Skeletal muscle cell (primary cell): Measurements from ENCODE around the gene NKAIN2.
"Not testable (repeated sequence)": the region's sequence is repeated elsewhere in the genome, so short reads cannot be mapped to it uniquely, and the experiment has no call there.

Experiments
- DNase-seq: peaks from one replicate; pipeline ENCODE4 v3.0.0-alpha.2; 2010; ENCODE audit warnings: low read depth
- H3K4me3 ChIP-seq: 2 replicates; pipeline ENCODE4 v1.5.1; 2011; ENCODE audit warnings: low read depth, mild to moderate bottlenecking, control low read depth, low read length, moderate library complexity

The NKAIN2 gene

GRCh38 chr6:124143435-124143834 lies 339.8 kb downstream of the NKAIN2 start:
- no peak for DNase-seq
- H3K4me3 ChIP-seq: no peak overlapping the region

DNA sequence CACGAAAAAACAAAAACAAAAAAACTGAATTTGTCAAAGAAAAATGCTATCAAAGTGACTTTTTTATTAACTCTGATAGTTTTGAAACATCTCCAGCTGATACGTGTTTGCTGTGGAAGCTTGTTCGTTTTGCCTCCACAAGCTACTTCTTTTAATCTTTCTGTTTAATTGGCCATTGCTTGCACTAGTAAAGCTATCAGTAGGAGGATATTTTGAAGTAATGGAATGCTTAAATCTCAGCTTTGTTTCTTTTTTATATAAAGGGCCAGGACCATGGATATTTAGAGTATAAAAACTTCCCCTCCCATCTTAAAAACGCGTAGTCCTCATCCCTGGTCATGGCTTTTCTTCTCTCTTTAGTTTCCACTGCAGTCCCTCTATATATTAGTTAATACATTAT lies 344.0 kb downstream of the NKAIN2 start:
- DNase-seq: no peak
- no peak overlapping the region for H3K4me3 ChIP-seq

DNA sequence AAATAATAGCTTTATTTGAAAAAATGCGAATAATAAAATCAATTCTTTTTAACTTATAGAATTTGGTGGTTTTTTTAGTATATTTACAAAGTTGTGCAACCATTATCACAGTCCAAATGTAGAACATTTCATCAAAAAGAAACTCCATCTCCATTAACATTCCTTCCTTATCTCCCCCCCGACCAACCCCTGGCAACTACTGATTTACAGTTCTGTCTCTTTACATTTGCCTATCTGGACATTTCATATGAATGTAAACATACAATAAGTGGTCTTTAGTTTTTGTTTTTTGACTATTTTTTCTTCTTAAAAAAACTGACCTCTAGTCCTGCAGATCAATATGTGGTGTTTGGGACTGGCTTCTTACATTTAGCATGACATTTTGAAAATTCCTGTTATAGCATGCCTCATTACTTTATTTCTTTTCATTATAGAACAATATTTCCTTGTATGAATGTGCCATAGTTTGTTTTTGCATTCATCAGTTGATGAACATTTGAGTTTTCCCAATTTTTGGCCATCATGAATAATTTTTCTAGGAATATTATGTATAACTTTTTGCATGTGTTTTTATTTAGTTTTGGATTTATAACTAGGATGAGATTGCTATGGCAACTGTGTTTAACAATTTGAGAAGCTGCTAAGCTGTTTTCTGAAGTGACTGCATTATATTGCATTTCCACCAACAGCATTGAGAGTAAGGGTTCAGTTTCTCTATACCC lies 344.7 kb downstream of the NKAIN2 start:
- no peak for DNase-seq
- no peak overlapping the region for H3K4me3 ChIP-seq

DNA sequence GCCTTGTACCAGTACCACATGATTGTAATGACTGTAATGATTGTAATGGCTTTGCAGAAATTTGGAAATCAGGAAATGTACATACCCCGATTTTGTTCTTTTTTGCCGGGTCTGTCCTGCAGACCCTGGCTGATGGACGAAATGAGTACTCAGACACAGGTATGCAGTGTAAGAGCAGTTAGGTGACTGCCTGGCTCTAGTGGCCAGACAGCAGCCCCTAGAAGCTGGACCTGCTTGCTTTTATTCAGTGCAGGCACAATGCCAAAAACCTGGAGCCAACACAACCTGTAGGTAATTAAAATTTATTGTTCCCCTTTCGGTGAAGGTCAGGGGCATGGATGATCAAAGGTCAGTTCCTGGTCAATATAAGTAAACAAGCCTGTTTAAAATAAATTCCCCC lies 346.0 kb downstream of the NKAIN2 start:
- no peak for DNase-seq

GRCh38 chr6:124158024-124158423 lies 354.4 kb downstream of the NKAIN2 start:
- DNase-seq: no peak
- no peak overlapping the region for H3K4me3 ChIP-seq

More for the DNA sequence above, 346.0 kb downstream of the NKAIN2 start:
- H3K4me3 ChIP-seq: no peak overlapping the region

DNA sequence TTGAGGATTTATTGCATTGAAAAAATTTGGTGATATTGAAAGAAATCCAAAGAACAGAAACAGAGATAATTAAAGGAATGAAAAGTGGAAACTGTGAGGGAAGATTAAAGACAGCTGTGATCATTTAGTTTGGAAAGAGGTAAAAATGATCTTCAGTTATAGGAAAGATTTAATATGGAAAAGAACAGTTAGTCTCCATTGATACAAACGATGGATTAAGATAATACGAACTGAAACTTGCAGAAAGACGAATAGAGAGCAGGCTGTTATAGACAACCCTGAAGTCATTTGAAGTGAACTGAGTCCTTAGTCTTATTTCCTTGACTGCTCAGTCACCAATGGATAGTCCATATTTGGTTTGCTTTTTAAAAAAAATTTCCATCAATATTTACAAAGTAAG lies 360.0 kb downstream of the NKAIN2 start:
- no peak overlapping the region for H3K4me3 ChIP-seq
- no peak for DNase-seq

- no peak overlapping the region for H3K4me3 ChIP-seq
- peak; percentile 49 for DNase-seq
Measured at GRCh38 chr6:124164343-124164742, 360.7 kb downstream of the NKAIN2 start.

- not testable (repeated sequence) for H3K4me3 ChIP-seq, DNase-seq
Measured at GRCh38 chr6:124167249-124167648, 363.6 kb downstream of the NKAIN2 start.

- no peak overlapping the region for H3K4me3 ChIP-seq
- DNase-seq: no peak
Measured at GRCh38 chr6:124190256-124190655, 386.6 kb downstream of the NKAIN2 start.

GRCh38 chr6:124193132-124193531 lies 389.5 kb downstream of the NKAIN2 start:
- H3K4me3 ChIP-seq: no peak overlapping the region
- DNase-seq: no peak

GRCh38 chr6:124197148-124197547 lies 393.5 kb downstream of the NKAIN2 start:
- no peak overlapping the region for H3K4me3 ChIP-seq
- no peak for DNase-seq

- no peak for DNase-seq
- no peak overlapping the region for H3K4me3 ChIP-seq
Measured at GRCh38 chr6:124199286-124199685, 395.6 kb downstream of the NKAIN2 start.

DNA sequence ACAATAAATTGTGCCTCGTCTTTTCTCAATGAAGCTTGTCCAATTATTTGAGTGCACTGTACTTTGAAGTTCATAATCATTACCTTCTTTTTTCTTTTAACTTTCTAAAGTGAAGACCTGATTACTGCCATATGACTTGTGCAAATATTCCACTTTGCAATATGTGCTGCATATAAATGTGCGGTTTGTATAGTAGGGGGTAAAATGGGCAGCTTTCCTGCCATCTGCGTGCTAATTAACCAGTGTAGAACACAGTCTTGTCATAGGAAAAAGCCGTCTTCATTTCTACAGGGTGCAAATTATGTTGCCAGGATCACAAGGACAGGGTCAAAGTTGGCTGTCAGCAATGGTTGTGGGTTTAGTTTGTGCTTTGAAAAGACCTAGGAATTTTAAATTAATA lies 397.0 kb downstream of the NKAIN2 start:
- no peak for DNase-seq
- no peak overlapping the region for H3K4me3 ChIP-seq

DNA sequence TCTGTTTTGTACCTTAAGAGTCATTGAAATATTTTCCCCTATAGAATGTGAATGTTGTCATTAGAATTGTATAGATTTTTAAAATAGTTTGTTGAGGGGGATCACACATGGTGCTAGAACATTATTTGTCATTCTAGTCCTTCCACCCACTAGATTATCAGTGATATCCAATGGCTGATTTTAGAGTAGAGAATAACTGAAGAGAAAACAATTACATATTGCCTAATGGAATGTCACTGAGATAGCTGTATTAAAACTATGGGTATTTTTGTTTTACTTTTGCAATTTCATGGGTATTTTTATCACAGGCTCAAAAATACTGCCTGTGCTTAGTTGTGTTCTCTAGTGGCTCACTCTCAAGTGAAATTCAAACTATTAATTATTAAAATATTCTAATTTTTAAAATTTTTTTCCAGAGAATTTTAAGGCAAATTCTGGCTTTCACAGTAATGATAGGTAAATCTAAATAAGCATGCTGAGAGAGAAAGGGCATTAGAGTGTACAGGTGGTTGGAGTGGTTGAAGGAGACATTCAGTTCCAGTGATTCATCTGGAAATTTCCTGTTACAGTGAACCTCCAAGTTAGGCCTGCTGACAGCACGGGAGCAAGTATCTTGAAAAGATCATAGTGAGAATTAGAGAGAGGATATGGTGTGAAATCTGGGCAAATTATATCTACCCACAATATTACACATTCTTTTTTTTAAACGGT lies 399.6 kb downstream of the NKAIN2 start:
- peak; percentile 70 for DNase-seq
- no peak overlapping the region for H3K4me3 ChIP-seq

- H3K4me3 ChIP-seq: no peak overlapping the region
- DNase-seq: peak; percentile 65
Measured at GRCh38 chr6:124203812-124204167, 400.1 kb downstream of the NKAIN2 start.

DNA sequence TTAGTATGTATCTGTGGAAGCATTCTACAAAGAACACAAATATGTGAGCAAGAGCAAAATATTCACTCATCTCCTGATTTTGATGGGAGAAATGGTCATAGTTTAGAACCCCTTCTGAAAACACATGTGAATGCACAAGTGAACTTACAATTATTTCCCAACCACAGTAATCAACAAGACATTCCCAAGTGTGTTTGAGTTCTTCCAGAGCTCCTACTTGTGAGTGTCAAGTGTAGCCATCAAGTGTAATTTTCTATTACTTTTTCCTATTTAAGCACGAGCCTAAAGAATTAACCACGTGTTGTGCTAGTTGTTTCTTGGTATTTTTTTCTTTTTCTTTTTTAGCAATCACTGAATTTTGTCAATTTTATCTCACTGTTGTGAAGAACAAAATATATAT lies 402.3 kb downstream of the NKAIN2 start:
- no peak for DNase-seq
- no peak overlapping the region for H3K4me3 ChIP-seq

DNA sequence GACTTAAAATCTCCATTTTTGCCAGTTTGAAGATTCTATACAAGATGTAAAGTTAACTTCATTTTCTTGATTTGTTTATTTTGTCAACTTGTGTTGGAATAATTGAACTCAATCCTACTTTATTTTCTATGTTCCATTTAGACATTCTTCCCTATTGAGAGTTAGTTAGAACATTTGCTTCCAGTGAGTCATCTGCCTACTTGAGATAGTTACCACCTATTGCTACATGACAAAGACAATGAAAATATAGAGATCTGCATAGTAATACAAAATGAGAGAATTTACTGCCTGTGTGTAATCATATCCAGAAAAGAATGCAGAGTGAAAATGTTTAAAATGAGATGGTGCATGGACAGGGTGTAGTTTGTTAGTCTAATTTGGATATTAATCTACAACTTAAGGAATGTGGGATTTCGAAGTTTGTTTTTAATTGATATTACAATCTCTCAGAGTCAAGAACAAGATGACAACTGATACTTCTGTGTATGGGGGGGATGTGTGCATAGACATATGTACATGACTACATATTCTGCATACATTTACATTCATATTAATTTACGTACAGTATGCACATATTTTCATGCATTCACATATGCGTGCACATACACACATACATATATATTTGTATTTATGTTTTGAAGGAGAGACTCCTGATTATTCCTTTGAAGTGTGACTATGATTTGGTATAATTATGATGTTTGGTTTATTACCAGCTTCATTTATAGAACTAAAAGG lies 420.1 kb downstream of the NKAIN2 start:
- DNase-seq: peak; percentile 81
- no peak overlapping the region for H3K4me3 ChIP-seq

DNA sequence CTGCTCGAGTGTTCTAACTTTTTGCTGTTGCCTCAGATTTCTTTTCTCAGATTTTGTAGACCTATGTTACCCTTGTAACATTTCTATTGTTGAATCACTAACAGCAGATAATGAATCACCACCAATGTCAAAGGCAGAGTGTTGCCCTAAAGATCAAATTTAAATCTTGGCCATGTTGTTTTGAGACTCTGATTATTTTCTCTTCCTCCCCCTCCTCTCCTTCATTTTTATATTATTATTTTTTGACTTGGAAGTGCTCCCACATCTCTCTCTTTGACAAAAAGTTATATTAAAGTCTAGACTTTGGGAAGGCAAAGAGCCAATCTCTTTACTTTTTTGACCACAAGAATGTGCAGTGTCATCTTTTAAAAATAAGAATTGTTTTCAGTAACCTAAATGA lies 422.7 kb downstream of the NKAIN2 start:
- H3K4me3 ChIP-seq: no peak overlapping the region
- peak; percentile 66 for DNase-seq

DNA sequence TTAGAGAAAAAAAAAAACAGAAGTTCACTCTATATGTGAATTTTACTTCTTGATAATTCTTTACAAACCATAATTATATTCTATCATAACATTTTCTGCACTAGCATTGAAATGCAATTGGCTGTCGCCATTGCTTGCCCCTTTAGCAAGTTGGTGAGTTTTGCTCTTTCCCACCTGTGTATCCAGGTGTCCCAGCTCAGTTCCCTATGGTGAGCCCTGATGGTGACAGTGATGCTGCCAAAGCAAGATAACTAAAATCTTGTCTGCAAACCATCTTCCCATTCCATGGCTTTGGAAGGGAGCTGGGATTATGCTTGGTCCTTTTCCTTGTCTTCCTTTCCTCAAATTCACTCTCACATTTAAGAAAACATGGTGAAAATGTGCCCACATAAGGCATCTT lies 429.6 kb downstream of the NKAIN2 start:
- DNase-seq: no peak
- no peak overlapping the region for H3K4me3 ChIP-seq

GRCh38 chr6:124234801-124235200 lies 431.1 kb downstream of the NKAIN2 start:
- DNase-seq: no peak

GRCh38 chr6:124237911-124238310 lies 434.2 kb downstream of the NKAIN2 start:
- no peak overlapping the region for H3K4me3 ChIP-seq
- no peak for DNase-seq

More at GRCh38 chr6:124234801-124235200, 431.1 kb downstream of the NKAIN2 start:
- H3K4me3 ChIP-seq: no peak overlapping the region
